WTC11 (cell line): ENCODE results near the gene RDH12. TPM values are rescaled to one million over a fixed set of nuclear protein-coding genes. Genes with fewer than 3 reads are reported as not detected.

ENCODE experiments used
- ATAC-seq: fragments of 200-7000 bp; cut with Tn5 transposase; 2 replicates; pipeline ENCODE4 v1.10.0; 2021; ENCODE audit warnings: mild to moderate bottlenecking, moderate library complexity
- CTCF ChIA-PET: fragments of 300-600 bp; sonication (Branson Sonifier 250); formaldehyde crosslinking; loops from one replicate; lab custom pipeline; 2021; ENCODE audit warnings: antibody characterized with exemption; lab: Charles Lee
- POLR2A ChIA-PET: fragments of 350-600 bp; sonication (Branson Sonifier 250); formaldehyde crosslinking; loops from one replicate; lab custom pipeline; 2021; ENCODE audit warnings: antibody characterized with exemption; lab: Charles Lee
- DNase-seq: peaks from one replicate; pipeline ENCODE4 v3.0.0; 2021; ENCODE audit warnings: low spot score
- H3K27ac Mint-ChIP-seq: 2 replicates; pipeline ENCODE4 v1.8.0; 2021; ENCODE audit warnings: mixed read lengths
- H3K27me3 Mint-ChIP-seq: 2 replicates; pipeline ENCODE4 v1.8.0; 2021; ENCODE audit warnings: low read depth, mild to moderate bottlenecking, moderate library complexity, mixed read lengths
- H3K36me3 Mint-ChIP-seq: 2 replicates; pipeline ENCODE4 v1.8.0; 2021; ENCODE audit warnings: mixed read lengths
- H3K4me1 Mint-ChIP-seq: 2 replicates; pipeline ENCODE4 v1.8.0; 2022; ENCODE audit warnings: mixed read lengths
- H3K4me3 Mint-ChIP-seq: 2 replicates; pipeline ENCODE4 v1.8.0; 2021; ENCODE audit warnings: mild to moderate bottlenecking, moderate library complexity, mixed read lengths
- H3K9me3 Mint-ChIP-seq: 2 replicates; pipeline ENCODE4 v1.8.0; 2021; ENCODE audit warnings: mixed read lengths
- CREB1 ChIP-seq: sonication (generic); formaldehyde crosslinking; IDR thresholded peaks from 2 replicates; pipeline ENCODE4 v1.8.0; 2023; ENCODE audit warnings: mild to moderate bottlenecking, missing genetic modification reagents
- ETV6 ChIP-seq: sonication (generic); formaldehyde crosslinking; IDR thresholded peaks from 2 replicates; pipeline ENCODE4 v1.8.1; 2022; ENCODE audit warnings: mild to moderate bottlenecking, missing genetic modification reagents
- FOXJ3 ChIP-seq: sonication (generic); formaldehyde crosslinking; IDR thresholded peaks from 2 replicates; pipeline ENCODE4 v1.9.0; 2021; ENCODE audit warnings: missing genetic modification reagents, mild to moderate bottlenecking, borderline replicate concordance
- PRRX2 ChIP-seq: fragments of 250-450 bp; sonication (Bioruptor Pico); IDR thresholded peaks from 2 replicates; pipeline ENCODE4 v1.8.0; 2021; ENCODE audit warnings: mild to moderate bottlenecking
- TEAD4 ChIP-seq: sonication (generic); formaldehyde crosslinking; IDR thresholded peaks from 2 replicates; pipeline ENCODE4 v1.8.0; 2022; ENCODE audit warnings: mild to moderate bottlenecking, missing genetic modification reagents
- ZNF121 ChIP-seq: sonication (generic); formaldehyde crosslinking; IDR thresholded peaks from 2 replicates; pipeline ENCODE4 v1.8.0; 2023; ENCODE audit warnings: missing genetic modification reagents
- ZNF263 ChIP-seq: sonication (generic); formaldehyde crosslinking; IDR thresholded peaks from 2 replicates; pipeline ENCODE4 v1.8.1; 2022; ENCODE audit warnings: low read depth, mild to moderate bottlenecking, moderate library complexity, missing genetic modification reagents
- ZNF317 ChIP-seq: sonication (generic); formaldehyde crosslinking; IDR thresholded peaks from 2 replicates; pipeline ENCODE4 v1.8.1; 2023; ENCODE audit warnings: low read depth, mild to moderate bottlenecking, moderate library complexity, missing genetic modification reagents, borderline replicate concordance
- ZNF396 ChIP-seq: fragments of 250-450 bp; sonication (Bioruptor Pico); IDR thresholded peaks from 2 replicates; pipeline ENCODE4 v1.8.0; 2021; ENCODE audit warnings: mild to moderate bottlenecking, moderate library complexity, borderline replicate concordance
- ZNF416 ChIP-seq: fragments of 250-450 bp; sonication (Bioruptor Pico); IDR thresholded peaks from 2 replicates; pipeline ENCODE4 v1.9.0; 2021; ENCODE audit warnings: mild to moderate bottlenecking, inconsistent platforms
- total RNA-seq: library from RNA; stranded (reverse); gene quantifications from 3 replicates; pipeline ENCODE4 v1.2.3, GENCODE V29; 2021
- TF ChIP-seq, protein P1 (sequence below): fragments of 250-450 bp; sonication (Bioruptor Pico); conservative IDR thresholded peaks from 2 replicates; pipeline ENCODE4 v1.9.0; 2021; ENCODE audit warnings: mild to moderate bottlenecking
- TF ChIP-seq, protein P2 (sequence below): sonication (generic); formaldehyde crosslinking; IDR thresholded peaks from 2 replicates; pipeline ENCODE4 v1.8.0; 2023; ENCODE audit warnings: mild to moderate bottlenecking, missing genetic modification reagents
- TF ChIP-seq, protein P3 (sequence below): sonication (generic); formaldehyde crosslinking; IDR thresholded peaks from 2 replicates; pipeline ENCODE4 v1.8.1; 2023; ENCODE audit warnings: mild to moderate bottlenecking, moderate library complexity, missing genetic modification reagents
- TF ChIP-seq, protein P4 (sequence below): sonication (generic); formaldehyde crosslinking; IDR thresholded peaks from 2 replicates; pipeline ENCODE4 v1.8.0; 2023; ENCODE audit warnings: missing genetic modification reagents
- TF ChIP-seq, protein P5 (sequence below): fragments of 250-450 bp; sonication (Bioruptor Pico); IDR thresholded peaks from 2 replicates; pipeline ENCODE4 v1.8.0; 2021; ENCODE audit warnings: mild to moderate bottlenecking
- TF ChIP-seq, protein P6 (sequence below): sonication (generic); formaldehyde crosslinking; IDR thresholded peaks from 2 replicates; pipeline ENCODE4 v1.8.1; 2022; ENCODE audit warnings: mild to moderate bottlenecking, moderate library complexity, missing genetic modification reagents
- TF ChIP-seq, protein P7 (sequence below): sonication (generic); formaldehyde crosslinking; conservative IDR thresholded peaks from 2 replicates; pipeline ENCODE4 v1.8.1; 2023; ENCODE audit warnings: mild to moderate bottlenecking, low read depth, missing genetic modification reagents, moderate library complexity

The RDH12 gene
- total RNA-seq, 1 experiment from 2014 or later, result 0.77 TPM

DNA sequence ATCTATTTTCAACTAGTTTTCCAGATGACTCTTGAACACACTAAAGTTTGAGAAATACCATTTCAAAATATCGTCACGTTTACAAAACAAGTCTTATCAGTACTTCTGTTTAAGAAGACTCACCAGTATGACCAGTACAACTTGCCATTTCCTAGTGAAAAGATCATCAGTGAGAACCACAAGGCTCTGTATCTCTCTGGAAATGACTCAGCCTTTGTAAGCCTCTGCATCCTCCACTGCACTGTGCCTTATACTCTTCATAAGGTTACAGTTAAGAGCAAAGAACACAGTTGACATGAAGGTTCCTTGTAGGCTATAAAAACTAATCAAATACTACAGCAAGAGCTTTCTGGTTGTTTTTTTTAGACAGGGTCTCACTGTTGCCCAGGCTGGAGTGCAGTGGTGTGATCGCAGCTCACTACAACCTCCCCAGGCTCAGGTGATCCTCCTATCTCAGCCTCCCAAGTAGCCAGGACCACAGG is 21.5 kb upstream of the RDH12 start (continued):
- no peak for TF ChIP-seq TEAD4 (CRISPR knock-in tag)
- TF ChIP-seq ZNF396 (CRISPR knock-in tag), result no peak
- TF ChIP-seq, protein P1, sequence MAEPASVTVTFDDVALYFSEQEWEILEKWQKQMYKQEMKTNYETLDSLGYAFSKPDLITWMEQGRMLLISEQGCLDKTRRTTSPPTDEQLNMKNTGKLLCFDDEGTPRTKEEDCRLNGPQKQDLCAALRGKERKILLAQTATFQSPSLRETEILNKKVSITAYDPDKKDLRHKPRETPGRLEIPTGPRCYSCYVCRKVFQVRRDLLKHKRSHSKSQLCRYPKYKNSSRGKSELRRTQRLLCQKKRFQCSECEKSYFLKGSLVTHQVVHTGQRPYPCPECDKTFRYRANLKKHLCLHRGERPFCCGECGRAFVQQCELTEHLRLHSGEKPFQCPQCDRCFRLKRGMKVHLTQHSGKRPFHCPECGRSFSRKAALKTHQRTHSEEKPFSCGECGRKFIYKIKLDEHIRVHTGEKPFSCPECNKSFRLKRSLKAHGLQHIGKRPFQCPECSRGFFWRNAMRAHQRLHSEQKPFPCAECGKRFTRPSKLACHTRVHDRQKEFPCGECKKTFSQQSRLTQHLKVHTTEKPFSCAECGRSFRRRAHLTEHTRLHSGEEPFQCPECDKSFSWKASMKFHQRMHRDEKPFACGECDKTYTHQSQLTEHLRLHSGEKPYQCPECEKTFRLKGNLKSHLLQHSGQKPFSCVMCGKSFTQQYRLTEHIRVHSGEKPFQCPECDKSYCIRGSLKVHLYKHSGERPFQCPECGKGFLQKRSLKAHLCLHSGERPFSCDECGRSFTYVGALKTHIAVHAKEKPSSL (CRISPR knock-in tag), result no peak
- TF ChIP-seq, all 79 proteins: peak for 0

DNA sequence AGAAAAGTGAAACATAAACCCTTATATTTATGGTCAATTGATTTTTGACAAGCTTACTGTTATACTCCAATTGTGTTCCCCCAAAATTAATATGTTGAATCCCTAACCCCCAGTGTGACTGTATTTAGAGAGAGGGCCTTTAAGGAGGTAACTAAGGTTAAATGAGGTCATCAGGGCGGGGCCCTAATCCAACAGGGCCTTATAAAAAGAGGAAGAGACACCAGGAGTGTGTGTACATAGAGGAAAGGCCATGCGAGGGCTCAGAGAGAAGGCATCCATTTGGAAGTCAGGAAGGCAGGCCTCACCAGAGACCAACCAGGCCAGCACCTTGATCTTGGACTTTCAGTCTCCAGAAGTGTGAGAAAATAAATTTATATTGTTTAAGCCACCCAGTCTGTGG is 20.7 kb upstream of the RDH12 start:
- TF ChIP-seq, protein P2, sequence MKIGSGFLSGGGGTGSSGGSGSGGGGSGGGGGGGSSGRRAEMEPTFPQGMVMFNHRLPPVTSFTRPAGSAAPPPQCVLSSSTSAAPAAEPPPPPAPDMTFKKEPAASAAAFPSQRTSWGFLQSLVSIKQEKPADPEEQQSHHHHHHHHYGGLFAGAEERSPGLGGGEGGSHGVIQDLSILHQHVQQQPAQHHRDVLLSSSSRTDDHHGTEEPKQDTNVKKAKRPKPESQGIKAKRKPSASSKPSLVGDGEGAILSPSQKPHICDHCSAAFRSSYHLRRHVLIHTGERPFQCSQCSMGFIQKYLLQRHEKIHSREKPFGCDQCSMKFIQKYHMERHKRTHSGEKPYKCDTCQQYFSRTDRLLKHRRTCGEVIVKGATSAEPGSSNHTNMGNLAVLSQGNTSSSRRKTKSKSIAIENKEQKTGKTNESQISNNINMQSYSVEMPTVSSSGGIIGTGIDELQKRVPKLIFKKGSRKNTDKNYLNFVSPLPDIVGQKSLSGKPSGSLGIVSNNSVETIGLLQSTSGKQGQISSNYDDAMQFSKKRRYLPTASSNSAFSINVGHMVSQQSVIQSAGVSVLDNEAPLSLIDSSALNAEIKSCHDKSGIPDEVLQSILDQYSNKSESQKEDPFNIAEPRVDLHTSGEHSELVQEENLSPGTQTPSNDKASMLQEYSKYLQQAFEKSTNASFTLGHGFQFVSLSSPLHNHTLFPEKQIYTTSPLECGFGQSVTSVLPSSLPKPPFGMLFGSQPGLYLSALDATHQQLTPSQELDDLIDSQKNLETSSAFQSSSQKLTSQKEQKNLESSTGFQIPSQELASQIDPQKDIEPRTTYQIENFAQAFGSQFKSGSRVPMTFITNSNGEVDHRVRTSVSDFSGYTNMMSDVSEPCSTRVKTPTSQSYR (CRISPR knock-in tag), result no peak
- DNase-seq (no peak), ATAC-seq (no peak)
- POLR2A ChIA-PET, result no interaction called here
- Mint-ChIP-seq H3K4me3 (no peak overlapping the region), H3K9me3 (no peaks in the 10 kb centered on the region), H3K27me3 (no peaks in the 10 kb centered on the region), H3K36me3 (peaks cover 75% of the 10 kb centered on the region), H3K4me1 (peaks cover 3% of the 10 kb centered on the region), H3K27ac (no peak overlapping the region)
- CTCF ChIA-PET, result no interaction called here

DNA sequence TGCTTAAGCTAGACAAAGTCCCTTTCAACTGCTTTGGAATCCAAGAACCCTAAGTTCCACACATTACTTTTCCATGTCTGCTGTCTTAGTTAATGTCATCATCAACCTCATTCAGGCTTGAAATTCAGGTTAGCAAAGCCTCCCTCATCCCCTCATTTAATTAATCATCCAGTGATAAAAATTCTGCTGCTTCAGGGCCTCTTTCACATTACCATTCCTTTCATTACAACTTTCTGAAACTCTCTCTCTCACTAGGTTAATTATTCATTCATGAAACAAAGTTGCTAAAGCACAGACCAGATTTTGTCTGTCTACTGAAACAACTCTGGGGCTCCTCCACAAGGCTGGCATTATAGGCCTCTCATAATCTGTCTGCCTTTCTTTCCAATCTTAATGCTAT is 17.8 kb upstream of the RDH12 start:
- POLR2A ChIA-PET, result no interaction called here
- no peak overlapping the region for H3K4me3 Mint-ChIP-seq
- ATAC-seq (no peak), DNase-seq (no peak)
- TF ChIP-seq, protein P3, sequence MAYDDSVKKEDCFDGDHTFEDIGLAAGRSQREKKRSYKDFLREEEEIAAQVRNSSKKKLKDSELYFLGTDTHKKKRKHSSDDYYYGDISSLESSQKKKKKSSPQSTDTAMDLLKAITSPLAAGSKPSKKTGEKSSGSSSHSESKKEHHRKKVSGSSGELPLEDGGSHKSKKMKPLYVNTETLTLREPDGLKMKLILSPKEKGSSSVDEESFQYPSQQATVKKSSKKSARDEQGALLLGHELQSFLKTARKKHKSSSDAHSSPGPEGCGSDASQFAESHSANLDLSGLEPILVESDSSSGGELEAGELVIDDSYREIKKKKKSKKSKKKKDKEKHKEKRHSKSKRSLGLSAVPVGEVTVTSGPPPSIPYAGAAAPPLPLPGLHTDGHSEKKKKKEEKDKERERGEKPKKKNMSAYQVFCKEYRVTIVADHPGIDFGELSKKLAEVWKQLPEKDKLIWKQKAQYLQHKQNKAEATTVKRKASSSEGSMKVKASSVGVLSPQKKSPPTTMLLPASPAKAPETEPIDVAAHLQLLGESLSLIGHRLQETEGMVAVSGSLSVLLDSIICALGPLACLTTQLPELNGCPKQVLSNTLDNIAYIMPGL (CRISPR knock-in tag), result no peak
- TF ChIP-seq, protein P4, sequence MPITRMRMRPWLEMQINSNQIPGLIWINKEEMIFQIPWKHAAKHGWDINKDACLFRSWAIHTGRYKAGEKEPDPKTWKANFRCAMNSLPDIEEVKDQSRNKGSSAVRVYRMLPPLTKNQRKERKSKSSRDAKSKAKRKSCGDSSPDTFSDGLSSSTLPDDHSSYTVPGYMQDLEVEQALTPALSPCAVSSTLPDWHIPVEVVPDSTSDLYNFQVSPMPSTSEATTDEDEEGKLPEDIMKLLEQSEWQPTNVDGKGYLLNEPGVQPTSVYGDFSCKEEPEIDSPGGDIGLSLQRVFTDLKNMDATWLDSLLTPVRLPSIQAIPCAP (CRISPR knock-in tag), result no peak
- TF ChIP-seq ZNF416 (CRISPR knock-in tag) (no peak), ETV6 (CRISPR knock-in tag) (no peak)
- no peaks in the 10 kb centered on the region for H3K9me3 Mint-ChIP-seq
- H3K27me3 Mint-ChIP-seq, result no peaks in the 10 kb centered on the region
- no peaks in the 10 kb centered on the region for H3K4me1 Mint-ChIP-seq
- CTCF ChIA-PET, result no interaction called here
- H3K27ac Mint-ChIP-seq, result no peak overlapping the region; the same call in 1 of the 2 replicates
- peaks cover 78% of the 10 kb centered on the region for H3K36me3 Mint-ChIP-seq

DNA sequence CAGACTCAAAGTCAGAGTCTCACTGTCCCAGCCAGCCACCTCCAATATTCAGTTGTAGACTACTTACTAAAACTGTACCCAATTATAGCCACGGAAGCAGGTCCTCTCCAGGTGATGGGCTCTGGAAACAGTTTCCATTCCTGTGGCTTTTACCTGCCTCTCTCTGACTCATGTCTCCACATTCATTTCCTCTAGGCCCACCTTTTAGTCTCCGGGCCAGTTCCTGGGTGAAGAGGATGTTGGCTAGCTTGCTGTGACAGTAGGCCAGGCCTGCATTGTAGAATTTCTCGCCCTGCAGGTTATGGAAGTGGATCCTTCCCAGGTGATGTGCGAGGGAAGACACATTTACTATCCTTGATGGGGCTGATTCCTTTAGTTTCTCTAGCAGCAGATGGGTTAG is 11.7 kb upstream of the RDH12 start:
- no peaks in the 10 kb centered on the region for H3K27me3 Mint-ChIP-seq
- ChIA-PET POLR2A (no interaction called here), CTCF (interaction anchor here (0.9 kb wide), 1 partner anchor 106 kb away, joined by 3 read pairs; no protein-coding TSS in a partner anchor)
- H3K36me3 Mint-ChIP-seq, result peaks cover 81% of the 10 kb centered on the region
- H3K4me1 Mint-ChIP-seq, result peaks cover 7% of the 10 kb centered on the region
- H3K4me3 Mint-ChIP-seq, result no peak overlapping the region
- no peaks in the 10 kb centered on the region for H3K9me3 Mint-ChIP-seq
- no peak overlapping the region for H3K27ac Mint-ChIP-seq
- ATAC-seq, result no peak
- DNase-seq, result no peak
- no peak for TF ChIP-seq ZNF317 (CRISPR knock-in tag)
- TF ChIP-seq ZNF121 (CRISPR knock-in tag), result no peak
- TF ChIP-seq ZNF263 (CRISPR knock-in tag), result no peak
- TF ChIP-seq, protein P5, sequence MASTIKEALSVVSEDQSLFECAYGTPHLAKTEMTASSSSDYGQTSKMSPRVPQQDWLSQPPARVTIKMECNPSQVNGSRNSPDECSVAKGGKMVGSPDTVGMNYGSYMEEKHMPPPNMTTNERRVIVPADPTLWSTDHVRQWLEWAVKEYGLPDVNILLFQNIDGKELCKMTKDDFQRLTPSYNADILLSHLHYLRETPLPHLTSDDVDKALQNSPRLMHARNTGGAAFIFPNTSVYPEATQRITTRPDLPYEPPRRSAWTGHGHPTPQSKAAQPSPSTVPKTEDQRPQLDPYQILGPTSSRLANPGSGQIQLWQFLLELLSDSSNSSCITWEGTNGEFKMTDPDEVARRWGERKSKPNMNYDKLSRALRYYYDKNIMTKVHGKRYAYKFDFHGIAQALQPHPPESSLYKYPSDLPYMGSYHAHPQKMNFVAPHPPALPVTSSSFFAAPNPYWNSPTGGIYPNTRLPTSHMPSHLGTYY (CRISPR knock-in tag), result no peak
- TF ChIP-seq FOXJ3 (CRISPR knock-in tag), result no peak
- TF ChIP-seq CREB1, result no peak
- TF ChIP-seq PRRX2 (CRISPR knock-in tag), result no peak
- TF ChIP-seq, protein P6, sequence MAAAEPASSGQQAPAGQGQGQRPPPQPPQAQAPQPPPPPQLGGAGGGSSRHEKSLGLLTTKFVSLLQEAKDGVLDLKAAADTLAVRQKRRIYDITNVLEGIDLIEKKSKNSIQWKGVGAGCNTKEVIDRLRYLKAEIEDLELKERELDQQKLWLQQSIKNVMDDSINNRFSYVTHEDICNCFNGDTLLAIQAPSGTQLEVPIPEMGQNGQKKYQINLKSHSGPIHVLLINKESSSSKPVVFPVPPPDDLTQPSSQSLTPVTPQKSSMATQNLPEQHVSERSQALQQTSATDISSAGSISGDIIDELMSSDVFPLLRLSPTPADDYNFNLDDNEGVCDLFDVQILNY (CRISPR knock-in tag), result no peak
- TF ChIP-seq, protein P7, sequence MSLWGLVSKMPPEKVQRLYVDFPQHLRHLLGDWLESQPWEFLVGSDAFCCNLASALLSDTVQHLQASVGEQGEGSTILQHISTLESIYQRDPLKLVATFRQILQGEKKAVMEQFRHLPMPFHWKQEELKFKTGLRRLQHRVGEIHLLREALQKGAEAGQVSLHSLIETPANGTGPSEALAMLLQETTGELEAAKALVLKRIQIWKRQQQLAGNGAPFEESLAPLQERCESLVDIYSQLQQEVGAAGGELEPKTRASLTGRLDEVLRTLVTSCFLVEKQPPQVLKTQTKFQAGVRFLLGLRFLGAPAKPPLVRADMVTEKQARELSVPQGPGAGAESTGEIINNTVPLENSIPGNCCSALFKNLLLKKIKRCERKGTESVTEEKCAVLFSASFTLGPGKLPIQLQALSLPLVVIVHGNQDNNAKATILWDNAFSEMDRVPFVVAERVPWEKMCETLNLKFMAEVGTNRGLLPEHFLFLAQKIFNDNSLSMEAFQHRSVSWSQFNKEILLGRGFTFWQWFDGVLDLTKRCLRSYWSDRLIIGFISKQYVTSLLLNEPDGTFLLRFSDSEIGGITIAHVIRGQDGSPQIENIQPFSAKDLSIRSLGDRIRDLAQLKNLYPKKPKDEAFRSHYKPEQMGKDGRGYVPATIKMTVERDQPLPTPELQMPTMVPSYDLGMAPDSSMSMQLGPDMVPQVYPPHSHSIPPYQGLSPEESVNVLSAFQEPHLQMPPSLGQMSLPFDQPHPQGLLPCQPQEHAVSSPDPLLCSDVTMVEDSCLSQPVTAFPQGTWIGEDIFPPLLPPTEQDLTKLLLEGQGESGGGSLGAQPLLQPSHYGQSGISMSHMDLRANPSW (CRISPR knock-in tag), result no peak
- TF ChIP-seq TEAD4 (CRISPR knock-in tag), result no peak
